MCF 10A (cell line): ENCODE measurements around the gene KSR1. TPM values are rescaled to one million over a fixed set of nuclear protein-coding genes. Genes with fewer than 3 reads are reported as not detected.
A peak's percentile ranks its signal among the peaks of the same experiment; 100 is the strongest.

Experiments
- BruUV-seq: library from RNA; stranded (reverse); fragments of 400-500 nt; replicated peaks from 2 replicates; lab custom pipeline; 2021; lab: Mats Ljungman, UMichigan
- CTCF ChIA-PET: fragments of 300-600 bp; sonication (Branson Sonifier 250); formaldehyde crosslinking; extraction: SDS; loops from one replicate; lab custom pipeline; 2021; ENCODE audit warnings: antibody characterized with exemption, inconsistent platforms; lab: Yijun Ruan, JAX
- POLR2A ChIA-PET: fragments of 300-600, 350-650 bp; sonication (Branson Sonifier 250); formaldehyde crosslinking; extraction: SDS; loops from one replicate; lab custom pipeline; 2020; ENCODE audit warnings: antibody characterized with exemption, inconsistent platforms; lab: Yijun Ruan, JAX
- DNase-seq: peaks from one replicate; pipeline ENCODE4 v3.0.0-alpha.2; 2018; ENCODE audit not compliant: unreplicated experiment
- H3K27ac Mint-ChIP-seq: one replicate; pipeline ENCODE4 v1.8.0; 2022; ENCODE audit warnings: mild to moderate bottlenecking, low read depth, mixed read lengths; ENCODE audit not compliant: unreplicated experiment
- H3K27me3 Mint-ChIP-seq: one replicate; pipeline ENCODE4 v1.8.0; 2022; ENCODE audit warnings: mixed read lengths; ENCODE audit not compliant: insufficient read depth, unreplicated experiment
- H3K36me3 Mint-ChIP-seq: one replicate; pipeline ENCODE4 v1.8.0; 2022; ENCODE audit warnings: mild to moderate bottlenecking, moderate library complexity, mixed read lengths; ENCODE audit not compliant: insufficient read depth, unreplicated experiment
- H3K4me1 Mint-ChIP-seq: one replicate; pipeline ENCODE4 v1.8.0; 2022; ENCODE audit warnings: mixed read lengths; ENCODE audit not compliant: insufficient read depth, unreplicated experiment
- H3K4me3 Mint-ChIP-seq: one replicate; pipeline ENCODE4 v1.8.0; 2022; ENCODE audit warnings: mild to moderate bottlenecking, moderate library complexity, mixed read lengths; ENCODE audit not compliant: unreplicated experiment
- H3K9me3 Mint-ChIP-seq: one replicate; pipeline ENCODE4 v1.8.0; 2022; ENCODE audit warnings: mixed read lengths; ENCODE audit not compliant: unreplicated experiment
- CTCF ChIP-seq: fragments of 200-600 bp; IDR thresholded peaks from one replicate; pipeline ENCODE4 v1.8.0; 2022; ENCODE audit warnings: antibody characterized with exemption, mild to moderate bottlenecking; ENCODE audit not compliant: unreplicated experiment
- intact Hi-C: fragments of 100-400 bp; cut with micrococcal nuclease; formaldehyde crosslinking; loops from 2 replicates; pipeline ENCODE4 v1.14.1; 2022
- total RNA-seq: library from RNA; stranded (reverse); gene quantifications from 2 replicates; pipeline ENCODE4 v1.2.3, GENCODE V29; 2022

KSR1 gene
- total RNA-seq, 1 experiment from 2014 or later = 7.2 TPM

- Mint-ChIP-seq H3K9me3 (no peaks in the 10 kb centered on the region), H3K27me3 (no peaks in the 10 kb centered on the region), H3K27ac (no peak overlapping the region), H3K36me3 (no peaks in the 10 kb centered on the region), H3K4me1 (peaks cover 5% of the 10 kb centered on the region), H3K4me3 (no peak overlapping the region)
- BruUV-seq = no TSS peak
- no peak for TF ChIP-seq CTCF
- CTCF ChIA-PET = interaction anchor here (0.5 to 26.4 kb wide), 11 partner anchors 9 to 530 kb away, joined by 3 to 580 read pairs (median 4); no protein-coding TSS in a partner anchor
- DNase-seq = no peak
- intact Hi-C loops = loop anchor here (1.0 to 2.0 kb wide), 2 partner anchors 43 to 148 kb away; no protein-coding TSS in a partner anchor
- POLR2A ChIA-PET = no interaction called here
These were observed 152.3 kb downstream of the KSR1 start for GRCh38 chr17:27608328-27609230.

DNA sequence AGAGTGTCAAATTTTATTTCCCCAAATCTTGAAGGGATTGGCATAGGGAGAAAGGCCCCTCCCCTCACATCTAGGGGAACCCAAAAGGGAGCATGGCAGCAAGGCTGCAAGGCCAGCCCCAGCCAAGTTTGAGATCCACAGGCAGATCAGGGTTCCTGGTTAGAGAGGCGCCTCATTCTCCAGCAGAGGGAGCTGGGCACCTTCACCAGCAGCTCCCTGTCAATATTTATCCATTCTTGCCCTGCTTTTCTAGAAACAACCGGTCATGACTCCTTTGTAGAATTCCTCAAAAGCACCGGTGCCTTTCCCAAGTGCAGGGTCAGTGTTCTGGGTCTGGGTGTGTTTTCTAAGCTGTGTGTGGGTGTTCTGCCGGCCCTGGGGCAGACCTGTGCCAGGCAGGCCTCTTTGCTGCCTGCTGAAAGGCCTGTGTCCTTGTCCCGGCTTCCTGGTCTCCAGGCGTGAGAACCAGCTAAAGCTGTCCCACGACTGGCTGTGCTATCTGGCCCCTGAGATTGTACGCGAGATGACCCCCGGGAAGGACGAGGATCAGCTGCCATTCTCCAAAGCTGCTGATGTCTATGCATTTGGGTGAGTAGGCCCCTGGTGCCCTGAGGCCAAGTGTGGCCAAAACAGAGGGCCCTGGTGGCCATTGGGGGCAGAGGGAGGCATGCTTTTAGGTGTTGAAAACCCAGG lies 153.5 kb downstream of the KSR1 start:
- ChIA-PET CTCF (interaction anchor here (0.5 to 26.4 kb wide), 20 partner anchors 8 to 383 kb away, joined by 3 to 580 read pairs (median 3); no protein-coding TSS in a partner anchor), POLR2A (interaction anchor here (0.7 to 1.1 kb wide), 2 partner anchors 40 to 187 kb away, joined by 3 to 4 read pairs; no protein-coding TSS in a partner anchor)
- Mint-ChIP-seq H3K9me3 (no peaks in the 10 kb centered on the region), H3K36me3 (no peaks in the 10 kb centered on the region), H3K4me1 (peaks cover 5% of the 10 kb centered on the region), H3K27me3 (no peaks in the 10 kb centered on the region), H3K4me3 (no peak overlapping the region), H3K27ac (no peak overlapping the region)
- no TSS peak for BruUV-seq
- intact Hi-C loops = loop anchor here (1.0 to 2.0 kb wide), 2 partner anchors 42 to 147 kb away; no protein-coding TSS in a partner anchor
- peak; percentile 61 for TF ChIP-seq CTCF
- peak; percentile 57 for DNase-seq

GRCh38 chr17:27610304-27610677 lies 154.0 kb downstream of the KSR1 start:
- BruUV-seq = no TSS peak
- ChIA-PET CTCF (interaction anchor here (0.8 to 26.4 kb wide), 14 partner anchors 9 to 383 kb away, joined by 3 to 580 read pairs (median 3); no protein-coding TSS in a partner anchor), POLR2A (interaction anchor here (1.1 kb wide), 1 partner anchor 188 kb away, joined by 4 read pairs; no protein-coding TSS in a partner anchor)
- no peaks in the 10 kb centered on the region for H3K27me3 Mint-ChIP-seq
- intact Hi-C loops = no loop called here
- no peaks in the 10 kb centered on the region for H3K9me3 Mint-ChIP-seq
- no peak overlapping the region for H3K4me3 Mint-ChIP-seq
- H3K27ac Mint-ChIP-seq = no peak overlapping the region
- H3K4me1 Mint-ChIP-seq = peaks cover 5% of the 10 kb centered on the region
- H3K36me3 Mint-ChIP-seq = no peaks in the 10 kb centered on the region
- no peak for DNase-seq
- TF ChIP-seq CTCF = peak; percentile 1
